Naive thymus-derived CD4-positive, alpha-beta T cell (primary cell): Measurements from ENCODE around the gene CACNB3. TPM values are rescaled to one million over a fixed set of nuclear protein-coding genes. Genes with fewer than 3 reads are reported as not detected.
"Not testable (repeated sequence)": the region's sequence is repeated elsewhere in the genome, so short reads cannot be mapped to it uniquely, and the experiment has no call there.

ENCODE experiments used
- ATAC-seq: fragments of 150-1000 bp; cut with Tn5 transposase; 2 replicates; pipeline ENCODE4 v1.10.0; 2021; ENCODE audit warnings: mild to moderate bottlenecking, moderate library complexity
- CTCF ChIA-PET: fragments of 350-600 bp; sonication (Branson Sonifier 250); formaldehyde crosslinking; loops from one replicate; lab custom pipeline; 2021; ENCODE audit warnings: antibody characterized with exemption; lab: Charles Lee
- POLR2A ChIA-PET: fragments of 350-600 bp; sonication (Branson Sonifier 250); formaldehyde crosslinking; loops from one replicate; lab custom pipeline; 2021; ENCODE audit warnings: antibody characterized with exemption, inconsistent platforms; lab: Charles Lee
- DNase-seq, 9 donors: peaks; one replicate each; pipeline versions ENCODE4 v3.0.0 to v3.0.0-alpha.2; 2020 to 2022; ENCODE audit warnings: mixed read lengths in 1 of 9
- H3K27ac ChIP-seq: one replicate; pipeline ENCODE4 v1.7.0; 2013; ENCODE audit warnings: mild to moderate bottlenecking, low read depth, low read length, moderate library complexity
- H3K27me3 ChIP-seq, 2 donors: one replicate each; pipeline ENCODE4 v1.7.0; 2013; ENCODE audit warnings: low read length in 2 of 2, mild to moderate bottlenecking in 2 of 2, moderate library complexity in 2 of 2; ENCODE audit not compliant: control insufficient read depth in 2 of 2, insufficient read depth in 2 of 2
- H3K36me3 ChIP-seq, 3 experiments: 1 replicate in 2 of 3; 2 replicates in 1 of 3; pipeline ENCODE4 v1.7.0; 2013; ENCODE audit warnings: low read length in 3 of 3, mild to moderate bottlenecking in 3 of 3, moderate library complexity in 1 of 3; ENCODE audit not compliant: insufficient read depth in 3 of 3, control insufficient read depth in 2 of 3
- H3K4me1 ChIP-seq, 2 donors: one replicate each; pipeline ENCODE4 v1.7.0; 2013; ENCODE audit warnings: low read length in 2 of 2, mild to moderate bottlenecking in 2 of 2, moderate library complexity in 1 of 2; ENCODE audit not compliant: control insufficient read depth in 2 of 2, insufficient read depth in 2 of 2
- H3K4me3 ChIP-seq: 2 replicates; pipeline ENCODE4 v1.7.0; 2013; ENCODE audit warnings: mild to moderate bottlenecking, low read length
- H3K9me3 ChIP-seq, 3 experiments: 1 replicate in 2 of 3; 2 replicates in 1 of 3; pipeline ENCODE4 v1.7.0; 2013; ENCODE audit warnings: low read length in 3 of 3; ENCODE audit not compliant: control insufficient read depth in 2 of 3
- H3K27ac Mint-ChIP-seq, 9 donors: one replicate each; pipeline ENCODE4 v1.8.0; 2020 to 2022; ENCODE audit warnings: mixed read lengths in 9 of 9, mild to moderate bottlenecking in 8 of 9, moderate library complexity in 5 of 9, inconsistent platforms in 2 of 9
- H3K27me3 Mint-ChIP-seq, 5 donors: one replicate each; pipeline ENCODE4 v1.8.0; 2021 to 2022; ENCODE audit warnings: mixed read lengths in 5 of 5, mild to moderate bottlenecking in 1 of 5
- H3K36me3 Mint-ChIP-seq, 5 donors: one replicate each; pipeline ENCODE4 v1.8.0; 2020 to 2022; ENCODE audit warnings: mixed read lengths in 5 of 5, mild to moderate bottlenecking in 3 of 5, inconsistent platforms in 1 of 5
- H3K4me1 Mint-ChIP-seq, 7 donors: one replicate each; pipeline ENCODE4 v1.8.0; 2020 to 2022; ENCODE audit warnings: mixed read lengths in 7 of 7, mild to moderate bottlenecking in 3 of 7, inconsistent platforms in 1 of 7
- H3K4me3 Mint-ChIP-seq, 10 donors: one replicate each; pipeline ENCODE4 v1.8.0; 2020 to 2022; ENCODE audit warnings: mild to moderate bottlenecking in 10 of 10, mixed read lengths in 10 of 10, moderate library complexity in 6 of 10, inconsistent platforms in 2 of 10
- H3K9me3 Mint-ChIP-seq, 11 donors: one replicate each; pipeline ENCODE4 v1.8.0; 2020 to 2022; ENCODE audit warnings: mixed read lengths in 11 of 11, mild to moderate bottlenecking in 4 of 11, inconsistent platforms in 1 of 11, moderate library complexity in 1 of 11
- intact Hi-C, 2 donors: fragments of 100-400 bp; cut with micrococcal nuclease; formaldehyde crosslinking; loops; one replicate each; pipeline ENCODE4 v1.15.1; 2023
- polyA plus RNA-seq, 2 donors: library from polyadenylated mRNA; unstranded; fragments of 300-500 nt; fragmentation: Illumina TruSeq; gene quantifications; one replicate each; pipeline ENCODE4 v1.2.3, GENCODE V29; 2021
- total RNA-seq, 6 experiments: library from RNA in 5 of 6; stranded (reverse) in 5 of 6; gene quantifications; 1 replicate in 5 of 6; 2 replicates in 1 of 6; pipeline ENCODE4 v1.2.3 and lab custom pipeline; 2021 to 2026

Gene CACNB3
- total and polyA plus RNA-seq, 7 experiments from 2014 or later, result 0.89 to 14.7 (median 4.3) TPM

DNA sequence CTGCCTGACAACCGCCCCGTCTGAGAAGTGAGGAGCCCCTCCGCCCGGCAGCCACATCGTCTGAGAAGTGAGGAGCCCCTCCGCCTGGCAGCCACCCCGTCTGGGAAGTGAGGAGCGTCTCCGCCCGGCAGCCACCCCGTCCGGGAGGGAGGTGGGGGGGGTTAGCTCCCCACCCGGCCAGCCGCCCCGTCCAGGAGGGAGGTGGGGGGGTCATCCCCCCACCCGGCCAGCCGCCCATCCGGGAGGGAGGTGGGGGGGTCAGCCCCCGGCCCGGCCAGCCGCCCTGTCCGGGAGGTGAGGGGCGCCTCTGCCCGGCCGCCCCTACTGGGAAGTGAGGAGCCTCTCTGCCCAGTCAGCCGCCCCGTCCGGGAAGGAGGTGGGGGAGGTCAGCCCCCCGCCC, 23.7 kb downstream of the CACNB3 start:
- H3K9me3 ChIP-seq, H3K27ac ChIP-seq, H3K27me3 Mint-ChIP-seq, H3K27me3 ChIP-seq, H3K4me1 ChIP-seq, POLR2A ChIA-PET, H3K4me3 ChIP-seq, ATAC-seq, DNase-seq, intact Hi-C loops, H3K27ac Mint-ChIP-seq, CTCF ChIA-PET, H3K4me3 Mint-ChIP-seq, H3K9me3 Mint-ChIP-seq: not testable (repeated sequence)
- H3K36me3 ChIP-seq, result peaks cover 35 to 78% (median 36%) of the 10 kb centered on the region in 3 experiments
- Mint-ChIP-seq H3K36me3 (peaks cover 7 to 38% (median 28%) of the 10 kb centered on the region in 5 donors), H3K4me1 (peaks cover 6 to 13% (median 8%) of the 10 kb centered on the region in 7 donors)

DNA sequence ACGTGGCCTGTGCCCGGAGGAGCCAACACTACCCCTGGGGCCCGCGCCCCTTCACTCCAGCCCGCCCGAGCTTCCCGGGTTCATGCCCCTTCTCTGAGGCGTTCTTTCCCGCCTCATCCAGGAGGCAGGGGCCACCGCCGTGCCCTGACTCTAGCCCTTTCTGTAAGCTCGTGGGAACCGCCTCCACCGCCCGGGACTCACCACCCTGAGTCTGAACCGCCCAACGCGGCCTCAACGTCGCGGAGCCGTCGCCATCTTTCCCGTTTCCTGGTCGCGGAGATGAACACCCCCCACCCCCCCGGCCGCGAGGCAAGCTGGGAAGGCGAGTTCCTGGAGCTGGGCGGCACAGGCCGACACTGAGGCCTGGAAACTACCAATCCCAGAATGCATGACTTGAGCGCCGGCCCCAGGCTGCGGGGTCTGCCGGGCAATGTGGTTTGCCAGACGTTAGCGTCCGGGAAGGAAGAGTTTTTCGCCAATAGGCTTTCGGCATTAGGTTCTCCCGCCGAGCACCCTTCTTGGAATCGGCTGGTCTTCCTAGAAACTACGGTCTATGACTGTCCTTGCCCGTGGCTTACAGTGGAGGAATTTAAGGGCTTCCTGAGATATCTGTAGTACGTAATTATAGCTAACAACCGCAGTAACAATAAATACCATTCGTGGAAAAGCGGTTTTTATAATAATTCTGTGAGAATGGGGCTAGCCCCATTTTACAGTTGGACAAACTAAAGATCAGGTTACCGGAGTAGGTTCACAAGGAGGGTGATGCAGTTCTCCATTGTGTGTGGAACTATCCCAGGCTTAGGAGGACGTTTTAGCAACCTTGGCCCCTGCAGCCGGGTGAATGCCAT, 33.8 kb downstream of the CACNB3 start, which contains the start of gene DDX23:
Gene DDX23 (minus strand): TSS at position 281 of the 851 bp plus-strand sequence. CDS start 6,381 bp downstream, outside the sequence.
- H3K4me3 Mint-ChIP-seq, result peak within 1 kb of the TSS; percentile 89 to 99 (median 98)
- H3K4me1 Mint-ChIP-seq, result peaks cover 30 to 49% (median 43%) of the 10 kb centered on the region in 7 donors
- no peaks in the 10 kb centered on the region for H3K9me3 Mint-ChIP-seq
- no peaks in the 10 kb centered on the region for H3K27me3 Mint-ChIP-seq
- H3K27ac Mint-ChIP-seq, result peak within 1 kb of the TSS; percentile 89 to 100 (median 98)
- intact Hi-C loops, result loop anchor here (1.0 to 5.0 kb wide), 16 partner anchors 33 to 1910 kb away; partner anchors contain the start of genes ARF3 (in 2 of the 2), CCNT1 (in 2 of the 2), KANSL2 (in 2 of the 2) and PRKAG1 (in 2 of the 2)
- DNase-seq, result peak; percentile 73 to 93 (median 89)
- Histone ChIP-seq H3K36me3 (peaks cover 5 to 15% (median 6%) of the 10 kb centered on the region in 3 experiments), H3K4me3 (peak within 1 kb of the TSS; percentile 96), H3K27me3 (no peaks in the 10 kb centered on the region), H3K27ac (peak within 1 kb of the TSS; percentile 93), H3K9me3 (no peaks in the 10 kb centered on the region), H3K4me1 (peaks cover 18 to 24% of the 10 kb centered on the region in 2 donors)
- ChIA-PET POLR2A (interaction anchor here (0.6 to 3.3 kb wide), 39 partner anchors 8 to 1318 kb away, joined by 3 to 56 read pairs (median 5); partner anchors contain the start of genes ARF3, CACNB3, DHH and FKBP11), CTCF (interaction anchor here (0.6 to 4.1 kb wide), 23 partner anchors 14 to 383 kb away, joined by 3 to 78 read pairs (median 4); partner anchors contain the start of gene RND1)
- peaks cover 4 to 13% (median 10%) of the 10 kb centered on the region in 5 donors for H3K36me3 Mint-ChIP-seq
- peak; percentile 98 for ATAC-seq

DNA sequence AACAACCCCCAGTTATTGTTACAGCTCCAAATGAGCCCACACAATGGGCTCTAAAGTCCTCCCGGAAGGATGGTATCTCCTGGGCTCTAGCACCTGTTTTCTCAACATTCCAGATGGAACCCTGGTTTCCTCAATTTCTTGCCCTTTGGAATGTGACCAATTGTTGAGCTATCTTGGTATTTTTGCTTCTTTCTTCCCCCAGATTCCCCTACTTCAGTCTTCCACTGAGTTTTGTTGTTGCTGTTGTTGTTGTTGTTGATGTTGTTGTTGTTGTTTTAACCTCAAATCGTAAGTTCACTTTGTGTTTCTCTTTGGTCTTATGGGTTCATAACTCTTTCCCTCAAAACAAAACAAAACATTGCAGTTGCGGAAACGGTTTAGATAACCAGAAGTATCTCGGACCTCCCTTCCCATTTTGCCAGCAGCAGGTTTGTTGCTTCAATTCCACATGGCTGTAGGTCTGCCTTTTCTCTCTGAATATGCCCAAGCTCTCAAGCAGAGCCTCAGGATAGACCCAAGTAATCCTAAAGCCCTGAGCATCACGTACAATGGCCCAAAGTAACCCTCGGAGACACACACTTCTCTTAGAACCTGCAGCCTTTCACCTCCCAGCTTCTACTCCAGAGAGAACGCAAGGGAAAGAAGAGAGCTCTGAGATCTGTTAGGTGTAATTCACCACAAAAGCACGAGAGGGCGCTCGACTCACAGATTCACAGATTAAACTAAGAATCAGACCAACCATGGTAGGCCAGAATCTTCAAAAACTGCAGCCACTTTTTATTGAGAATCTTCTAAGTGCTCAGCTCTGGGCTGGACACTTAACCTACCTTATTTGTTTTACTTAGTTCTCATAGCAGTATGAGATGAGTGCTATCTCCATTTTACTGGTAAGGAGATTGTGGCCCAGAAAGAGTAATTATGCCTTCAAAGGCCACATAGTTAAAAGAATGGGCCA, 34.7 kb downstream of the CACNB3 start:
- peaks cover 18 to 24% of the 10 kb centered on the region in 2 donors for H3K4me1 ChIP-seq
- H3K27ac ChIP-seq, result peak overlapping the region; percentile 93
- H3K9me3 Mint-ChIP-seq, result no peaks in the 10 kb centered on the region
- H3K27me3 ChIP-seq, result no peaks in the 10 kb centered on the region
- peak overlapping the region; percentile 96 for H3K4me3 ChIP-seq
- H3K27me3 Mint-ChIP-seq, result no peaks in the 10 kb centered on the region
- CTCF ChIA-PET, result interaction anchor here (0.6 to 4.1 kb wide), 38 partner anchors 10 to 382 kb away, joined by 3 to 78 read pairs (median 5); partner anchors contain the start of genes ARF3 and RND1
- peaks cover 5 to 12% (median 6%) of the 10 kb centered on the region in 3 experiments for H3K36me3 ChIP-seq
- peak overlapping the region; percentile 89 to 100 (median 98) for H3K27ac Mint-ChIP-seq
- peaks cover 4 to 13% (median 10%) of the 10 kb centered on the region in 5 donors for H3K36me3 Mint-ChIP-seq
- POLR2A ChIA-PET, result interaction anchor here (0.8 to 3.3 kb wide), 24 partner anchors 9 to 654 kb away, joined by 3 to 56 read pairs (median 6); partner anchors contain the start of genes ARF3, FKBP11, RND1 and TUBA1A
- ATAC-seq, result peak; percentile 62
- no peaks in the 10 kb centered on the region for H3K9me3 ChIP-seq
- intact Hi-C loops, result loop anchor here (1.0 to 5.0 kb wide), 22 partner anchors 12 to 1909 kb away; partner anchors contain the start of genes ARF3 (in 2 of the 2), CCNT1 (in 2 of the 2), KANSL2 (in 2 of the 2) and PRKAG1 (in 2 of the 2)
- peaks cover 27 to 42% (median 36%) of the 10 kb centered on the region in 7 donors for H3K4me1 Mint-ChIP-seq
- peak; percentile 67 to 90 (median 87) for DNase-seq
- H3K4me3 Mint-ChIP-seq, result peak overlapping the region; percentile 89 to 99 (median 98)

DNA sequence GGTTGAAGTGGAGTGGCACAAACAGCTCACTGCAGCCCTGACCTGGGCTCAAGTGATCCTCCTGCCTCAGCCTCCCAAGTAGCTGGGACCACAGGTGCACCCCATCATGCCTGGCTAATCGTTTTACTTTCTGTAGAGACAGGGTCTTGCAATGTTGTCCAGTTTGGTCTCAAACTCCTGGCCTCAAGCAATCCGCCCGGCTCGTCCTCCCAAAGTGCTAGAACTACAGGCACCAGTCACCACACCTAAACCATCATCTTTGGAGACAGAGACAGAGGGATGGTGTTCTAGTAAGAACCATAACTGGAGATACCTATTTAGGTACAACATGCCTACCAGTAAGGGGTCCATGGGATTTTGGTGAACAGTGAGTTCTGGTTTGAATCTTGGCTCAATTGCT, 36.2 kb downstream of the CACNB3 start:
- Mint-ChIP-seq H3K36me3 (peaks cover 4 to 10% (median 9%) of the 10 kb centered on the region in 5 donors), H3K27ac (no peak overlapping the region), H3K9me3 (no peaks in the 10 kb centered on the region), H3K4me1 (peaks cover 24 to 36% (median 31%) of the 10 kb centered on the region in 7 donors), H3K4me3 (no peak overlapping the region), H3K27me3 (no peaks in the 10 kb centered on the region)
- DNase-seq, result no peak
- intact Hi-C loops, result loop anchor here (5.0 kb wide), 4 partner anchors 203 to 1908 kb away; partner anchors contain the start of genes ATF1 (in 1 of the 2), LMBR1L (in 1 of the 2) and TUBA1B (in 1 of the 2)
- no peak for ATAC-seq
- Histone ChIP-seq H3K27me3 (no peaks in the 10 kb centered on the region), H3K27ac (no peak overlapping the region), H3K4me1 (peaks cover 18 to 24% of the 10 kb centered on the region in 2 donors), H3K9me3 (no peaks in the 10 kb centered on the region), H3K36me3 (peaks cover 5 to 12% (median 6%) of the 10 kb centered on the region in 3 experiments), H3K4me3 (no peak overlapping the region)
- ChIA-PET CTCF (interaction anchor here (2.1 to 4.1 kb wide), 5 partner anchors 11 to 83 kb away, joined by 5 to 78 read pairs (median 36); partner anchors contain the start of gene RND1), POLR2A (no interaction called here)

DNA sequence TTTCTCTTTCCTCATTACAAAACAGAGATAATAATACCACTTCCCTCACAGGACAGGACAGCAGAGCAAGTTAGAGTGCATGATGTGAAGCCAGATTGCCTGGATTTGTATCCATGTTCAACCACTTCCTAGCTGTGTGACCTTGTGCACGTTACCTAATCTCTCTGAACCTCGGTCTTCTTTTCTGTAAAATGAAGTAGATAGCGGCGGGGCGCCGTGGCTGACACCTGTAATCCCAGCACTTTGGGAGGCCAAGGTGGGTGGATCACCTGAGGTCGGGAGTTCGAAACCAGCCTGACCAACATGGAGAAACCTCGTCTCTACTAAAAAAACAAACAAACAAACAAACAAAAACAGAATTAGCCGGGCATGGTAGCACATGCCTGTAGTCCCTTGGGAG, 36.6 kb downstream of the CACNB3 start:
- H3K4me3 Mint-ChIP-seq, result not testable (repeated sequence)
- intact Hi-C loops, result loop anchor here (5.0 kb wide), 4 partner anchors 202 to 1907 kb away; partner anchors contain the start of genes ATF1 (in 1 of the 2), LMBR1L (in 1 of the 2) and TUBA1B (in 1 of the 2)

More for the DNA sequence above, 36.6 kb downstream of the CACNB3 start:
- H3K9me3 ChIP-seq, POLR2A ChIA-PET, H3K27ac ChIP-seq, H3K36me3 Mint-ChIP-seq, H3K27me3 Mint-ChIP-seq, H3K36me3 ChIP-seq, ATAC-seq, DNase-seq, H3K4me3 ChIP-seq, H3K9me3 Mint-ChIP-seq, H3K27me3 ChIP-seq: not testable (repeated sequence)
- CTCF ChIA-PET, result interaction anchor here (0.7 to 4.1 kb wide), 5 partner anchors 11 to 60 kb away, joined by 3 to 78 read pairs (median 5); partner anchors contain the start of gene RND1
- H3K4me1 Mint-ChIP-seq, result peaks cover 19 to 31% (median 27%) of the 10 kb centered on the region in 7 donors
- H3K27ac Mint-ChIP-seq, result peak overlapping the region in 1 of 9 donors; percentile 43
- H3K4me1 ChIP-seq, result peaks cover 18 to 20% of the 10 kb centered on the region in 2 donors
